Measurements from ENCODE around the gene RANBP10.

The RANBP10 gene

DNA sequence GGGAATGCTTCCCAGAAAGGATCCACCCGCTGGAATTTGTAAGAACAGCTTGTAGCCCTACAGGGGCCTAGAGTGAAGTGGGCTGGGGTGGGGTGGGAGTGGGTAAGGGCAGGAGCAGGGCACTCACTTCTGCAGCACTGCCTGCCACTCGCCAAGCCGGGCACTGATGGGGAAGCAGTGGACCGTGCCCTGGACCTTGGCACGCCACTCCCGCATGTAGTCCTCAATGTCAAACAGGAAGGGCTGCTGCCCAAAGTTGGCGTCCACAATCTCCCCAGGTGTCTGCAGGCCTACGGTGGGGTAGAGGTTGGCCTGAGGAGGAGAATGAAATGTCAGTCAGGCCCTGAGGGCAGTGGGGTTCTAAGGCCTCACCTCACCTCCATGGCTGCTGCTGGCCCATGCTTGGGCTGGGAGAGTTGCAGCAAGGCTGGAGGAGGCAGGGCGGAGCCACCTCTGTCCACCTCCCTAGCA, 71.6 kb downstream of the RANBP10 start:
- no peak for DNase-seq
- Histone ChIP-seq H3K4me3 (ENCODE audit: low read depth, low read length) (no peak overlapping the region), H3K36me3 (peaks cover 41% of the 10 kb centered on the region), H3K27me3 (ENCODE audit: insufficient read depth, low read depth, severe bottlenecking) (no peaks in the 10 kb centered on the region), H3K9me3 (ENCODE audit: severe bottlenecking) (no peaks in the 10 kb centered on the region), H3K27ac (no peak overlapping the region)
- TF ChIP-seq, protein P1, sequence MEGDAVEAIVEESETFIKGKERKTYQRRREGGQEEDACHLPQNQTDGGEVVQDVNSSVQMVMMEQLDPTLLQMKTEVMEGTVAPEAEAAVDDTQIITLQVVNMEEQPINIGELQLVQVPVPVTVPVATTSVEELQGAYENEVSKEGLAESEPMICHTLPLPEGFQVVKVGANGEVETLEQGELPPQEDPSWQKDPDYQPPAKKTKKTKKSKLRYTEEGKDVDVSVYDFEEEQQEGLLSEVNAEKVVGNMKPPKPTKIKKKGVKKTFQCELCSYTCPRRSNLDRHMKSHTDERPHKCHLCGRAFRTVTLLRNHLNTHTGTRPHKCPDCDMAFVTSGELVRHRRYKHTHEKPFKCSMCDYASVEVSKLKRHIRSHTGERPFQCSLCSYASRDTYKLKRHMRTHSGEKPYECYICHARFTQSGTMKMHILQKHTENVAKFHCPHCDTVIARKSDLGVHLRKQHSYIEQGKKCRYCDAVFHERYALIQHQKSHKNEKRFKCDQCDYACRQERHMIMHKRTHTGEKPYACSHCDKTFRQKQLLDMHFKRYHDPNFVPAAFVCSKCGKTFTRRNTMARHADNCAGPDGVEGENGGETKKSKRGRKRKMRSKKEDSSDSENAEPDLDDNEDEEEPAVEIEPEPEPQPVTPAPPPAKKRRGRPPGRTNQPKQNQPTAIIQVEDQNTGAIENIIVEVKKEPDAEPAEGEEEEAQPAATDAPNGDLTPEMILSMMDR (IDR thresholded peaks at IDR 0.05; ENCODE audit: low read depth, low read length), result no peak

DNA sequence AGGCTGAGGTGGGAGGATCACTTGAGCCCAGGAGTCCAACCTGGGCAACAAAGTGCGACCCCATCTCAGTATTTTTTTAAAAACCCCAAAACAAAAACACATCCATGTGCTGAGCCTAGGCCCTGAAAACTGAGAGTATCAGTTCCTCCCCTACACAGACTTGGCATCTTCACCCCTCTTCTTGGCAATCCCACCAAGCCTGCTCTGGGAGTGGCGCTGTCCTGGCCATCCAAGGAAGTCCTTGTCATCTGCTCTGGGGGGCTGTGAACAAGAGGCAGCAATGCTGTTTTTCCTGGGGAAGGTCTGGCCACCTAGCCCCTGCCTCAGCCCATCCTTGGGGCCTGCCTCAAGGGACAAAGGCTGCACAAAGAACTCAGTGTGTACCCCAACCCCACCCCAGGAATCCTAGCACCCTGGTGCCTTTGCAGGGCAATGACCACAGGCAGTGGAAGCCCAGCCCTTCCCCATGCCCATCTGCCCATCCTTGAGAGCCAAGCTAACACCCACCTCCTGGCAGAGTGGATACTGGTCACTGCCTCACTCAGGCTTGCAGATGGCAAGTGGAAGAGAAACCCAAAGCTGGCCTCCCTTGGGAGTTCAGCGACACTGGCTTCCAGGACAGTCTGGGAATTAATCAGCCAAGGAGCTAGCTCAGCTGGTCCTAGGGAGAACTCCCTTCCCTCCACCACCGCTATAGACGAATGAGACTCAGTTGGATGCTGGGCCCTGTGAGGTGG, 72.5 kb downstream of the RANBP10 start:
- no peak overlapping the region for H3K4me3 ChIP-seq (ENCODE audit: low read depth, low read length)
- H3K27me3 ChIP-seq (ENCODE audit: insufficient read depth, low read depth, severe bottlenecking), result no peaks in the 10 kb centered on the region
- no peaks in the 10 kb centered on the region for H3K9me3 ChIP-seq (ENCODE audit: severe bottlenecking)
- peaks cover 39% of the 10 kb centered on the region for H3K36me3 ChIP-seq
- DNase-seq, result no peak
- TF ChIP-seq, protein P1 (IDR thresholded peaks at IDR 0.05; ENCODE audit: low read depth, low read length), result no peak
- H3K27ac ChIP-seq, result no peak overlapping the region

DNA sequence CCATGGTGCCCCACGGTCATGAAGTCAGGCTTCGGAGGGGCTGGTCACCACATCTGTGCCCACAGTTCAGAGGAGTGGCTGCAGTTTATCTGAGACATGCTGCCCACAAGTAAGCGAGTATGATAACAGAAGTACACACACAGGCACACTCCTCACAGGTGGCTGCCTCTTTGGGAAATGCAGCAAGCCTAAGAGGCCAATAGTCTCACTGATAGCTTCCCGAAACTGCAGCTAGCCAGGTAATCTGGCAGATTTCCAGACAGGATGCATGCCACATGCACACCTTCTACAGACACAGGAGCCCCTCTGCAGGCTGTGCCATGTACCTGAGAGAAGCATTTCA, 74.6 kb downstream of the RANBP10 start:
- H3K27me3 ChIP-seq (ENCODE audit: insufficient read depth, low read depth, severe bottlenecking), result no peaks in the 10 kb centered on the region
- TF ChIP-seq, protein P1 (IDR thresholded peaks at IDR 0.05; ENCODE audit: low read depth, low read length), result no peak
- no peak overlapping the region for H3K4me3 ChIP-seq (ENCODE audit: low read depth, low read length)
- DNase-seq, result no peak
- H3K27ac ChIP-seq, result no peak overlapping the region
- peaks cover 49% of the 10 kb centered on the region for H3K36me3 ChIP-seq
- H3K9me3 ChIP-seq (ENCODE audit: severe bottlenecking), result no peaks in the 10 kb centered on the region

DNA sequence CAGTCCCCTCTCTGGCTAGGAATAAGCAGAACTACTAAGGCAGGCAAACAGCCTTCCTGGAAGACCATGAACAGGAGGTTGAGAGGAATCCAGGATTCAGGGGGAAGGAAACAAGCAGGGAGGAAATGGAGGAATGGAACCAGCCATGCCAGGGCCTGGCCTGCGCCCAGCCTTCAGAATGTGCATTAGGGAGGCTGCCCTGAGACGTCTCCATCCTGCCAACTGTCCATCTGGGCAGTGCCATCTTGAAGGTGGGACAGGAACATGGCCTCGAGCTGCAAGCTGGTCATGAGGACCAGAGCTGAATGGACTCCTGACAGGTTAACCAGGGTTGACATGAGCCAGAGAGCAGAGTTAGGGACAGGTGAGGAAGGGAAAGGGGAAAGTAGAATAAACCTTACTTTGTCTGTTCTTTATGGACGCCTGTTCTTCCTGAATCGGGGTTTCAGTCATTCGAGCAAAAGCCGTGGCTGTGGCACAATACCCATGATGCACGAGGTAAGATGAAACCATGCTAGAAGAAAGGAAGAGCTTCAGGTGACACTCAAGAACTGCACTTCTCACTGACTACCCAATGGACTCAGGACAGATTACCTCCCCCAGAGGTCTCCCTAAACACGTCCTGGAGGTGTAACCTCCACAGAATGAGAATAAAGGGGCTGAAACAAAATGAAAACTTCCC, 75.1 kb downstream of the RANBP10 start:
- no peaks in the 10 kb centered on the region for H3K9me3 ChIP-seq (ENCODE audit: severe bottlenecking)
- H3K27me3 ChIP-seq (ENCODE audit: insufficient read depth, low read depth, severe bottlenecking), result no peaks in the 10 kb centered on the region
- H3K4me3 ChIP-seq (ENCODE audit: low read depth, low read length), result no peak overlapping the region
- no peak for DNase-seq
- TF ChIP-seq, protein P1 (IDR thresholded peaks at IDR 0.05; ENCODE audit: low read depth, low read length), result no peak
- peaks cover 50% of the 10 kb centered on the region for H3K36me3 ChIP-seq
- no peak overlapping the region for H3K27ac ChIP-seq

DNA sequence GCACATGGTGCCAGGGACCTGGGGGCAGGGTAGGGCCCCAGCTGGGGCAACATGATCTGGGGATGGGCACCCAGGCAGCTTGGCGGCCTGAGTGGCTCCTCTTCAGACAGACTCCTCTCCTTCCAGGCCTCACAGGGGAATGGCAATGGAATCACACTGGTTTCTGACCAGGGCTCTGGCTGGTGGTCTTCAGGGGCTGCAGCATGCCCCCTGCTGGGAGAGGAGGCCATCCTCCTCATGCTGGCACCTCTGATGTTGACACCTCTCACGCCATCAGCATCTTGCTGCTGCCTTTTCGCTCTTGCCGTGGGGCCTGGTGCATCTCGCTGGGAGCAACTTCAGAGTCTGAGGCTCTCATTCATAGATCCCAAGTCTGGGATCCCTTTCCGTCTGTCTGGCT, 76.0 kb downstream of the RANBP10 start:
- Histone ChIP-seq H3K27me3 (ENCODE audit: insufficient read depth, low read depth, severe bottlenecking) (no peaks in the 10 kb centered on the region), H3K9me3 (ENCODE audit: severe bottlenecking) (no peaks in the 10 kb centered on the region), H3K27ac (no peak overlapping the region), H3K36me3 (peaks cover 51% of the 10 kb centered on the region), H3K4me3 (ENCODE audit: low read depth, low read length) (no peak overlapping the region)
- DNase-seq, result no peak
- TF ChIP-seq, protein P1 (IDR thresholded peaks at IDR 0.05; ENCODE audit: low read depth, low read length), result no peak

Measured in WERI-Rb-1 (cell line).